GM21528 (cell line): ENCODE data around the gene SUPT20HL2.
A peak's percentile ranks its signal among the peaks of the same experiment; 100 is the strongest.
"Not testable (repeated sequence)": the region's sequence is repeated elsewhere in the genome, so short reads cannot be mapped to it uniquely, and the experiment has no call there.

Source experiments
- ATAC-seq: cut with Tn5 transposase; IDR thresholded peaks from one replicate; pipeline ENCODE4 v1.9.1; 2021; ENCODE audit warnings: mild to moderate bottlenecking, moderate library complexity; ENCODE audit not compliant: unreplicated experiment, low FRiP score

The SUPT20HL2 gene

GRCh38 chrX:24314019-24314635 is at the start of gene SUPT20HL2:
SUPT20HL2 (minus strand) TSS chrX:24314069; CDS start chrX:24313315, 754 bp downstream.
- ATAC-seq: no peak

DNA sequence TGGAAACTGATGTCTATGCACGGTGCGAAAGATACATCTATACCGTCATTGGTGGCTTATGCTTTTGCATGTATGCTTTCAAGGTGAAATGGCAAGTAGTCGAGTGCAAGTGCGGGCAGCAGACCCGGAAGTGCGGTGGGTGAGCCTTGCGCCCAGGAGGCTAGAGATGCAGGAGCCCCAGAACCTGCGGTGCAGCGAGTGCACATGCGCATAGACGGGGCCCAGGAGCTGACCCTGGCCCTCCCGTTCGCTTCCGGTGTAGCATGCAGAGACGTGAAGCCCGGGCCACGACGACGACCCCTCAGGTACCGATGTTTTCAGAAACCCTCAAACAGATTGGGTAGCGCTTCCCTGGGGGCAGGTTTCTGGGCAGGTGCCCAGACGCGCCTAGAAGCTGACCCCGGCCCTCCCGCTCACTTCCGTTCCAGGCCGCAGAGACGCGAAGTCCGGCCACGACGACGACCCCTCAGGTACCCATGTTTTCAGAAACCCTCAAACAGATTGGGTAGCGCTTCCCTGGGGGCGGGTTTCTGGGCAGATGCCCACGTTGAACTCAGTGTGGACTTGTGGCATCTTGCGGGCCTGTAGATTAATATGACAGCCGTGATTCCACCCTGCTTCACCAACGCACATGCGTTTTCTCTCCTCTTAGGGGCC is 48.3 kb upstream of the SUPT20HL2 start:
- not testable (repeated sequence) for ATAC-seq

GRCh38 chrX:24360272-24360671 is 46.4 kb upstream of the SUPT20HL2 start, which contains the start of gene SUPT20HL1:
SUPT20HL1 (plus strand) TSS chrX:24360639; CDS start chrX:24362761, 2,122 bp downstream.
- ATAC-seq: no peak

- ATAC-seq: no peak
Measured at GRCh38 chrX:24357106-24357505, 43.2 kb upstream of the SUPT20HL2 start.

DNA sequence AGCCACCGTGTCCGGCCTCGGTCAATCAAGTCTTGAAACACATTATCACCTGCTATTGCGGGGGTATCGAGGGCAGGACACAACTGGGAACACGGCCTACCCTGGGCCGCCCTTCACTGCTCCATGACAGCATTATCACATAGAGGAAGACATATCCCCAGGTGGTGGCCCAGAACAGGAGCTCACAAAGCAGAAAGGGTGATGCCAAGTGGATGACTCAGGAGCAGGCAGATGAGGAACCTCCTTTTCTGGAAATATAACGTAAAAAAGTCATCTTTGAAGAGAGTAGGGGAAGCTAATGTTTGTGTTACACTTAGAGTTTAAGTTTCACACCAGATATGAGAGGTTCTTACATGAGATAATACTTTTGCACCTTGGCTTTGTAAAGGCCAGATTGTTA is 41.2 kb upstream of the SUPT20HL2 start:
- no peak for ATAC-seq

- ATAC-seq: no peak
Measured at GRCh38 chrX:24350217-24350616, 36.3 kb upstream of the SUPT20HL2 start.

DNA sequence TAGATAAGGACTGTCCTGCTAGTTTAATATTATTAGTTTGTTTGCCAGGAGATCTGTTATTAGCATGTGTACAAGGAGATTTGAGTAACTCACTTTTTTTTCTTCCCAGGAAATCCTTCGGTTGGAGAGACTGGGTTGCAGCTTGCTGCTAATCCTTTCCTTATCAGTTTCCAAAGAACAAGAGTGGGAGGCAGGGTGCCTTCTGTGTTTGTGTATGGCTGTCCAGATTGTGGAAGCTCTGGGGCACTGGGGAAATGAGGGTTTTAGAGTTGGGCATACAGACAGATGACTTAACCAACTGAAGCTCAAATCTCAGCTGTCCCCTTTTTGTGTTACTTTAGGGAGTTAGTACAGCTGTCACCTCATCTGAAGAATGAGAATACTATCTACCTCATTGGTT is 34.0 kb upstream of the SUPT20HL2 start:
- ATAC-seq: no peak

DNA sequence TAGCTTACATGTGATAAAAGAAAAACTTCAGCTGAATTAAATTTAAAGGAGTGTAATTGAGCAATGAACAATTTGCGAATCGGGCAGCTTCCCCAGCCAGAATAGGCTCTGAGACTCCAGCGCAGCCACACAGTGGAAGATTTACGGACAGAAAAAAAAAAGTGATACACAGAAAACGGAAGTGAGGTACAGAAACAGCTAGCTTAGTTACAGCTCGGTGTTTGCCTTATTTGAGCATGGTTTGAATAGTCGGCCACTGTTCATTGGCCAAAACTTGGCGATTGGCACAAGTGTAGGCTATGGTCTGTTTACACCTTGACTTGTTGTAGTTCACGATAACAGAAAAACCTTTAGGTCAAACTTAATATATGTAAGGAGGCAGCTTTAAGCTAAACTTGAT is 29.9 kb upstream of the SUPT20HL2 start:
- ATAC-seq: peak; percentile 83

- ATAC-seq: no peak
Measured at GRCh38 chrX:24341795-24342194, 27.9 kb upstream of the SUPT20HL2 start.

- no peak for ATAC-seq
Measured at GRCh38 chrX:24340501-24340900, 26.6 kb upstream of the SUPT20HL2 start.

DNA sequence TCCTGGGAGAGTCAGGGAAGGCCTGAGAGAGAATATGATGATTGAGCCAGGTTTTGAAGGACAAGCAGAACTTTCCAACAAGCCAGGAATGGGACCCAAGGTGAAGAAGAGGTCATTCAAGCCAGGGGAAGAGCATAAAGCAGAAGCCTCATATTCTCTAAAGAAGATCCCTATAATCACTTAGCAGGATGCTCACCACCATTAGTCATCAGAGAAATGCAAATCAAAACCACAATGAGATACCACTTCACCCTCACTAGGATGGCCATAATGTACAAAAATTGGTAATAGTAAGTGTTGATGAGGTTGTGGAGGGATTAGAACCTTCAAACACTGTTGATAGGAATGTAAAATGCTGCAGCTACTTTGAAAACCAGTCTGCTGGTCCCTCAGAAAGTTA is 26.0 kb upstream of the SUPT20HL2 start:
- no peak for ATAC-seq

DNA sequence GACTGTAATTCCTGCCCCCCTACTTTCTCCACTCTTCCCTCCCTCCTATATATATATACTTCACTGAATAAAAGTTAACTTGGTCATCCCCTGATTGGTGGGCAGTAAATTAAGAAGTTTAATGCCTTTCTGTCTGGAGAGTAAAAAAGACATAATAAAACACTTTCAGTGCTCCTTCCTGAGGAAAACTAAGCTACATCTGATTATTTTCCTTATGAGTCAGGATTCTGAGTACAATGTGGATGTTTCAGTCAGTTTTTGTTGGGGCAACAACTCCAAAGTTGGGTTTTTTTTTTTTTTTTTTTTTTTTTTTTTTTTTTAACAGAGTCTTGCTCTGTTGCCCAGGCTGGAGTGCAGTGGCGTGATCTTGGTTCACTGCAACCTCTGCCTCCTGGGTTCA is 22.0 kb upstream of the SUPT20HL2 start:
- ATAC-seq: no peak

- no peak for ATAC-seq
Measured at GRCh38 chrX:24334461-24334860, 20.6 kb upstream of the SUPT20HL2 start.

GRCh38 chrX:24333371-24333770 is 19.5 kb upstream of the SUPT20HL2 start:
- no peak for ATAC-seq

DNA sequence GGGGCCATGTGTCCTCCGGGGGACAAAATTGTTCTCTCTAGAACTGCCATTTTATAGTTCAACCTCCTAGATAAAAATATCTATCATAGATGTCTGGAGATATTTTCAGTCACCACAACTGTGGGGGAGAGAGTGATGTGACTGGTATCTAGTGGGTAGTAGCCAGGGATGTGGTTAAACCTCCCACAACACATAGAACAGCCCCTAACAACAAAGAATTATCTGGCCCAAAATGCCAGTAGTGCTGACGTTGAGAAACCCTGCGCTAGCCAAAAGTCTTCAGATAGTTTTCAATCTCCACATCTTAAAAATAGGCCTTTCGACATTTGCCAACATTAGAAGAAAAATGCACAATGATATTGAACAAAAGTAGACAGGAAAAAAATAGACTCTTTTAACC is 19.0 kb upstream of the SUPT20HL2 start:
- ATAC-seq: no peak

DNA sequence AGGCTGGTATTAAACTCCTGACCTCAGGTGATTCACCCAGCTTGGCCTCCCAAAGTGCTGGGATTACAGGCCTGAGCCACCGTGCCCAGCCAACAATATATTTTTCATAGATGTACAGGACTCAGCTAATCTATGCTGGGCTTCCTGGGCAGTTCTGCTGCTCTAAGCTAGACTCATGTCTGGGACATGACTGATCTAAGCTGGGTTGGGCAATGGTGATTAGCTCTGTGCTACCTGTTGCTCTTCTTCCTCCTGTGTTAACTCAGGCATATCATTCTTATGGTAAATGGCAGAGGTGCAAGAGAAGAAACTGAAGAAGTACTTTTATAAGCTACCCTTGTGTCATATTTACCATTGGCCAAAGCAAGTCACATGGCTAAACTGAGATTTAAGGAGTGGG is 11.4 kb upstream of the SUPT20HL2 start:
- no peak for ATAC-seq

DNA sequence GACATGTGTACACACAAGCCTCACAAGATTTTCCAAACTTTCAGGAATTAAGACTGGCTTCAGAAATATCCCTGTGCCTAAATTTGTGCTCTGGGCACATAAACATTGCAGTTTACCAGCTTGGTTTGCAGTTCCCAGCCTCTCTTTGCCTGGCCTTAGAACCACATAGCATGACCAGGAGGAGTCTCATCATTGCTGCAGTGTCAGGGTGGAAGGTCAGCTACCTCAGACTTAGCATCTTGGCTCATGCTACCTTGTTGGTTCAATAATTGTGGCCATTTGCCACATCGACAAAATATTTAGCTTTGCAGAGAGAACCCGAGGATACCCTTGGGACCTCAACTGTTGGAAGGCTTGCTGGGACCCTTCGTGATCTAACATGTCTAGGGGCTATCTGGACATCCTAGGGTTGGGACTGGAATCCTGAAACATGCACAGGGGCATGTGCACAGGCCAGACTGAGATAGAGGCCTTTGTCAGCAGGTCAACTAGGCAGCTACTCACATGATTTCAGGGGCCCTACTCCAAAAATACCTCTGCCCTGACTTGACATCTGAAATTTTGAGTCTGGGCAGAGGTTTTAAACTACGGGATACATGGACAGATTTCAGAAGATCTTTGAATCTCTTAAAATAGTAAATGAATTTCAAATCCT is 8.0 kb upstream of the SUPT20HL2 start:
- ATAC-seq: no peak

- no peak for ATAC-seq
Measured at GRCh38 chrX:24317567-24317966, 3.7 kb upstream of the SUPT20HL2 start.

DNA sequence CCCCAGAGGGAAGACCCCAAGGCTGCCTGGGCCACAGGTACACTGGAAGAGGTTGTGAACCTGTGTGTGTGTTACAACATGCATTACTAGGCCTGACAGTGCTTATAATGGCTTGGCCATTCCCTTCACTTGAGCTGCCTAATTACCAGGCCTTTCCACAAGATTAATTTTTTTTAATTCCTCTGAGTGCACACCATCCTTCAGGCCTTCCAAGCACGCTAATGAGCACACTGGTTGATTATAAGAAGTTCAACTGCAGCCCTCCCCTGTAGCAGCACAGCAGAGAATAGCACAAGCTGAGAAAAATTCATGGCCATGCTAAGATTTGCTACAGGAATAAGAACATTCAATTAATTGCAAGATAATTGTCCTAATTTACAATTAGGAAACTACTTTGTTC is 2.2 kb upstream of the SUPT20HL2 start:
- no peak for ATAC-seq

- not testable (repeated sequence) for ATAC-seq
Measured at GRCh38 chrX:24312249-24312607, 1.6 kb downstream of the SUPT20HL2 start.

GRCh38 chrX:24311507-24312248 is 2.2 kb downstream of the SUPT20HL2 start:
- ATAC-seq: not testable (repeated sequence)
